NK-92 (cell line): Measurements from ENCODE around the gene CACNA1C.
"Not testable (repeated sequence)": the region's sequence is repeated elsewhere in the genome, so short reads cannot be mapped to it uniquely, and the experiment has no call there.

ENCODE experiments used
- DNase-seq: peaks from one replicate; lab custom pipeline; 2025; ENCODE audit not compliant: unreplicated experiment; lab: John Stamatoyannopoulos, UW

CACNA1C gene

GRCh38 chr12:2692080-2692479, 639.3 kb downstream of the CACNA1C start:
- DNase-seq = no peak

DNA sequence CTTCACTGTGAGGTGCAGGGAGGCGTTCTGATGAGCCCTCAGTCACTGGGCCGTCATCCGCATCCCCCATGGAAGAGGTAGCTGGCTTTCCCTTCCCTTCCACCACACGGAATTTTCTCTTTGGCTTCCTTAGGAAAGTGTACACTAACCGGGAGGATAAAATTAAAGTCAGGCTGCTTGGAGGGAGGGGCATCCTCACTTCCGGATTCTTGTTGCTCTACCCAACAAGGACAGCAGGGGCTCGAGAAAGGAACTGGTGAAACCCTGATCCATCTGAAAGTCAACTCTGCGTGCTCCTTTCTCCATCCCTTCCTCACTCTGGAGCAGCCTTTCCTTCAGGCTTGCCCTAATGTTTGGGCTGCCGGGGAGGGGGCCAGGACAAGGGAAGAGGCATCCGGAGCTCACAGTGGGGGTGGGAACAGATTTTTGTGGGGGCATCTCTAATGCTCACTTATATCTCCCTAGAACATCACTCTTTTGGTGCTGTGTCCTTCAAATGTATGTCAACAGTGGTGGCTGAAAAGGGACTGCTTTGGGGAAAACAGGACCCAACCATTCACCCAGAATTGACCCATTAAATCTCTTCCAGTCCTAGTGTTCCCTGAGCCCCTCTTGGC, 640.6 kb downstream of the CACNA1C start:
- DNase-seq = no peak

- no peak for DNase-seq
Measured at GRCh38 chr12:2693980-2694610, 641.3 kb downstream of the CACNA1C start.

GRCh38 chr12:2696136-2696535, 643.3 kb downstream of the CACNA1C start:
- no peak for DNase-seq

DNA sequence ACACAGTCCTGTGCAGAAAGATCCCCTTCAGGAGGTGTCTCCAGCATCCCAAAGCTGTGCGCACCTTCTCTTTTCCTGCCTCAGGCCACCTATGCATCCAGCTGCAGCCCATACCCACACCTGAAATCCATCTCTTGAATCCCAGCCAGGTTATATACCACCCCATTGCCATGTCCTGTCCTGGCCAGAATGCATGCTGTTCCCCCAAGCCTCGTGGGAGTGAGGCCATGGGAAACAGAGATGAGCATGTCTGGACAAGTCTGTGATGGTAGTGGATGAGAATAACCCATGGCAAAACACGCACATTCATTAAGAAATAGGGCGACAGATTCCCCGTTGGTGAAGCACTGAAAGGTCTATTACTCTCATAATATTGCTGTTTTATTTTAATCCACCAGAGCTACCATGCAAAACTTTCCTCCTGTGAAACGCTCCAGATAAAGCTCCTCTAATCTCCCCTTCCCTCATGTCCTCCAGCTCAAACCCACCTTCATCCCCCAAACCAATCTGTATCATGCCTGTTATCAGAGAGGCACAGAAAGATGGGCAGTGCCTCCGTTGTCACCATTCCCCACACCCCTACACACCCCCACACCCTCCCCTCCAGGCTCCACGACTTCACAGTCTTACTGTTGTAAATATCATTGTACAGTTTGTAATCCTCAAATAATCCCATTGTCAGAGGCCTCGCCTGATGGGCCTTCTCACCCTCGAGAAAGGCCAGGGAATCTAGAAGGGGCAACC, 644.4 kb downstream of the CACNA1C start:
- no peak for DNase-seq

- DNase-seq = no peak
Measured at GRCh38 chr12:2698566-2698965, 645.8 kb downstream of the CACNA1C start.

GRCh38 chr12:2710701-2711100, 657.9 kb downstream of the CACNA1C start:
- DNase-seq = no peak

GRCh38 chr12:2719392-2719791, 666.6 kb downstream of the CACNA1C start:
- DNase-seq = no peak

DNA sequence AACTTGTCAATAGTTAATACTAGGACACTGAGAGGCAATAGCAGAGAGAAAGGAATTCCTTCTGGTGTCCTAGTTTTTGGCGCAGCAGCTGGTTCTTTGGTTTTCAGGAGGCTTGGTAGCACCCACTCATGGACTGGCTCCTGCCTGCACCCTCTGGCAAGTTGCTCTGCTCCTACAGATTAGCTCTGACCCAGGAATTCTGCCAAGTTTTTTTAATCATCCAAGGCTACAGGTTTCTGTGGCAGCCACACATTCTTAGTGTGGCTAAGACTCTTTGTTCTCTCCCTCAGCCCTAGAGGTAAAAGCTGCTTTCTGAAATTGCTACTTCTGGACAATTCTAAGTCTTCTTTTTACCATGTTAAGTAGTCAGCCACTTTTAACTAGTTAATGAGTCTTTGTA, 670.0 kb downstream of the CACNA1C start:
- DNase-seq = no peak

DNA sequence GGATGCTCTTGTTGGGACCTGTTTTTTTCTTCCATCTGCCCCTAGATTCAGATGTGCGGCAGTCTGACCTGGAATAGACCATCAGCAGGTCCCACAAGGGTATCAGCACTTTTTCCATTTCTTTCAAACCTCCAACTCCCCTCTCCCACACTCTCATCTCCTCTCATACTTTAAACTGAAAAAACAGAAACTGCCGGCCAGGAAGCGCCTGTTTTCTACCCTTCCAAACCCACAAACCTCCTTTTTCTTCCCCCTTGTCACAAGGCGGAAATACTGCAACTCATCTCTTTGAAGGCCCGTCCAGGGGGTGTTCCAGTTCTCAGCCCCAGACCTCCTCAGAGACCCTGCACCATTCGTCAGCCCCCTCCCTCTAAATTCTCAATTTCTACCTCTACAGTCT, 679.5 kb downstream of the CACNA1C start:
- no peak for DNase-seq

DNA sequence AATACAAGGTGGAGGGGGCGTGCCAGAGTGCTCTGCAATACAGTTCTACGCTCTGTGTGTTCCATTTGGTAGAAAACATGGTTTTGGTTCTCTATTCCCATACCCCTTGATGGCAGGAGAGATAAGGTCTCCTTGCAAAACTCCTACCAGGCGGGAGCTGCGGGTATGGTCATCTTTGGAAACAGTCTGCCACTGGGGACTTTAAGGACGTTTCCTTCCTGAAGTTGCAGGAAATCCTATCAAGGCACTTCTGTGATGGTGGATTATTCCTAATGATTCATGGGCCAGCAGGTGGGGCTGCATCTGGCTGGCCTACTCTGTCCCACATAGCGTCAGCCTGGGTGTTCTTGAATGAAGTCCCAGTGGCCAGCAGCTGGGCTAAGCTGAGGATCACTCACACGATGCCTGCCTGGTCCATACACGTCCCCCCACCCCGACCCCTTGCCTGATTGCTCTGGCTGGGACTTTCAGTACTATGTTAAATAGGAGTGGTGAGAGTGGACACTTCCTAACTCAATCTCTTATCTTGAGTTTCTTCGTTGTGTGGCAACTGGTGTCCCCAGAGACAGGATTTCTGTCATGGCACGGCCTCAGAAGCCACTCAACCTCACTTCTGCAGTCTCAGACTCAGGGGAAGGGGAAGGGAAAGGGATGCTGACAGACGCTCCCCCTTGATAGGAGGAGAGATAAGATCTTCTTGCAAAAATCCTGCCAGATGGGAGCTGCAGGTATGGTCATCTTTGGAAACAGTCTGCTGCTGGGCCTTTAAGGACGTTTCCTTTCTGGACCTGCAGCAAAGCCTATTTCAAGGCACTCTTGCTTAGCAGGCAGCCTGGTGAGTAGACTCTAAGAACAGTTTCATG, 680.9 kb downstream of the CACNA1C start:
- DNase-seq = no peak

DNA sequence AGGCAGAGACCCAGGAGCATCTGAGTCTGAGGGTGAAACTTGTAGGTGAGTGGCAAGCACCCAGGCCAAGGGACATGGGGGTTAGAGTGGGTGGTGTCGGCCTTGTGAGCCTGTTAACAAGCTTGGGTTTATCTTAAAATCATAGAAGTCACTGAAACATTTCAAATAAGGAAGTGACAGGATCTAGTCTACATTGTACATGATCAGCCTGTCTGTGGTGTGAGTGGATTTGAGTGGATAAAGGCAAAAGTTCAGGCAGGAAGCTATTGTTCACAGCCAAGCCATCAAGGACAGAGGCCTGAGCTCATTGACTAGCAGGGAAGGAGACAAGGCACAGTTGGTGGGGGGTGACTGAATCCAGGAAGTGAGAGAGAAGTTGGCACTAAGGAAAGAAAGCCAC, 682.6 kb downstream of the CACNA1C start:
- no peak for DNase-seq

- DNase-seq = no peak
Measured at GRCh38 chr12:2737656-2738241, 685.0 kb downstream of the CACNA1C start.

DNA sequence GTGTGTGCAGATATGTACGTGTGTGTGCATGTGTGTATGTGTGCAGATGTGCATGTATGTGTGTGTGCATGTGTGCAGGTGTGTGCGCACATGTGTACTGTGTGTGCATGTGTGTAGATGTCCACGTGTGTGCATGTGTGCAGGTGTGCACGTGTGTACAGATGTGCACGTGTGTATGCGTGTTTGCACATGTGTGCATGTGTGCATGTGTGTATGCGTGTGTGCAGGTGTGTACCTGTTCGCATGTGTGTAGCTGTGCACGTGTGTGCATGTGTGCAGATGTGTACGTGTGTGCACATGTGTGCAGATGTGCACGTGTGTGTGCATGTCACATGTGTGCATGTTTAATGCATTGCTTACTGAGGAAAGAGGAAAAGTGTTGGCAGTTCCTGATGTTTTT, 686.3 kb downstream of the CACNA1C start:
- no peak for DNase-seq

- no peak for DNase-seq
Measured at GRCh38 chr12:2739832-2740641, 687.2 kb downstream of the CACNA1C start.

- DNase-seq = not testable (repeated sequence)
Measured at GRCh38 chr12:2742037-2742436, 689.2 kb downstream of the CACNA1C start.

- DNase-seq = no peak
Measured at GRCh38 chr12:2743478-2743877, 690.7 kb downstream of the CACNA1C start.

DNA sequence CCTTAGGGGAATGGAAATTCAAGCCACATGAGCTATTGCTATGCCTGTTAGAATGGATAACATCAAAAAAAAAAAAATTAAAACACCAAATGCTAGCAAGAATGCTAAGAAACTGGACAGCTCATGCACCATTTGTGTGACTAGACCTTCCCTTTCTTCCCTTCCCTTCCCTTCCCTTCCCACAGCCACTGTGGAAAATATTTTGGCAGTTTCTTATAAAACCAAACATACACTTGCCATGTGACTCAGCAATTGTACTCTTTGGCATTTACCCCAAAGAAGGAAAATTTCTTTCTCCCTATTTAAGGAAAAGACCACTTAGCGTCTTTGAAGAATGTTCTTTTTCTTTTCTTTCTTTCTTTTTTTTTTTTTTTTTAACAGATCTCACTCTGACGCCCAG, 692.9 kb downstream of the CACNA1C start:
- no peak for DNase-seq
